GM18508 (cell line): Measurements from ENCODE around the gene IL1F10.

Experiments
- ATAC-seq: cut with Tn5 transposase; IDR thresholded peaks from one replicate; pipeline ENCODE4 v1.9.1; 2021; ENCODE audit warnings: moderate number of reproducible peaks; ENCODE audit not compliant: insufficient read depth, unreplicated experiment

The IL1F10 gene, protein sequence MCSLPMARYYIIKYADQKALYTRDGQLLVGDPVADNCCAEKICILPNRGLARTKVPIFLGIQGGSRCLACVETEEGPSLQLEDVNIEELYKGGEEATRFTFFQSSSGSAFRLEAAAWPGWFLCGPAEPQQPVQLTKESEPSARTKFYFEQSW

GRCh38 chr2:113067681-113068080 is at the start of gene IL1F10:
IL1F10 (plus strand) TSS chr2:113067970; CDS start chr2:113072739, 4,769 bp downstream.
- no peak for ATAC-seq

- no peak for ATAC-seq
Measured at GRCh38 chr2:113018509-113018908, 49.3 kb upstream of the IL1F10 start.

- ATAC-seq, result no peak
Measured at GRCh38 chr2:113021312-113021711, 46.5 kb upstream of the IL1F10 start.

GRCh38 chr2:113024764-113025163 is 43.0 kb upstream of the IL1F10 start:
- ATAC-seq, result no peak

DNA sequence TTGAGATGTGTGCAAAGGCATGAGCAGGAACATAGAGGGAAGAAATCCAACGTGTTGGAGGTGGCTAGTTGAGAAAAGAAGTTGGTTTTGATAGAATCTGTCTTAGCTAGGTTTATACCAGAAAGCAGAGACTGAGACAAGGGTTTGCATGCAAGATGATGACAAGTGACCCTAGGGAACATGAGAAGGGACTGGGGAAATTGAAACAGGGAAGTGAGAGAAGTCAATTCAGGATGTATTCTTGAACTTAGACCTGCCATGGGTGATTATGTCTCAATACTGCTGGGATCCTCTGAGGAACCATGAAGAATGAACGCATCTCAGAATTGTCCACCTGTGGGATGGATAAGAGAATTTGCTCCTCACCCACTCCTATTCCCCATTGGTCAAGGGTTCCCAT is 42.0 kb upstream of the IL1F10 start:
- ATAC-seq, result no peak

GRCh38 chr2:113027691-113028090 is 40.1 kb upstream of the IL1F10 start:
- ATAC-seq, result no peak

DNA sequence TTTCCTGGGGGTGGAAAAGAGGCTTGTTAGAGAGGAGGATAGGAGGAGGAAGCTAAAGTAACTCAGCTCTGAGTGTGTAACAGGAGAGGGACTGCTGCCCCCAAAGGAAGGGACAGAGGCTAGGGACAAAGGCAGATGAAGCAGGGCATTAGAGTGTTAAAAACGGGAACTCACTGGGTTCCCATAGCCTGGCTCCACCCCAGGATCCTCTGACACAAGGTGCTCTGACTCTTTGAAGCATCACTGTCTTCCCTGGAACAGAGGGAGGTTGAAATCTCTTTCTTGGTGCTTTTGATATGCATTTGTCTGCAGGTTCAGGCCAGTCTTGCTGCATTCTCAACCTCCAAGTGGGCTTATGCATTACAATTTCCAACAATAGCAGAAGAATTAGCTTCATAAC is 39.7 kb upstream of the IL1F10 start:
- ATAC-seq, result no peak

DNA sequence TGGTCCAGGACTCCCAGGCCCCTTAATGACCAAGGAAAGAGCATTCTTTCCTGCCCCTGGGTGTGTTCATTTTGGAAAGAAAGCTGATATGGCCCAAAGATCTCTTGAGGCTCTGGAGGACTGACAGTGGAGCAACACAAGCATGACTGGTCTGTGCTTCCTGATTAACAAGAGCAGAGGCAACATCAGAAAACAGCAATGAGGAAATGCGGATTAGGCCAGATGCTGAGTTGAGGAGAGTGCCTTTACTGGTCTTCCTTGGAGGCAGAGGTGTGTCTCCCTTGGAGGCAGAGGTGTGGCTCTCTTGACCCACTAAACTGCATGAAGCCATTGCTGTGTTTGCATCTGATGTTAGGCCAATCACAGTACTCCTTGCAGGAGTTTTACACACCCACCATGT is 35.0 kb upstream of the IL1F10 start:
- no peak for ATAC-seq

- ATAC-seq, result no peak
Measured at GRCh38 chr2:113034016-113034415, 33.8 kb upstream of the IL1F10 start.

DNA sequence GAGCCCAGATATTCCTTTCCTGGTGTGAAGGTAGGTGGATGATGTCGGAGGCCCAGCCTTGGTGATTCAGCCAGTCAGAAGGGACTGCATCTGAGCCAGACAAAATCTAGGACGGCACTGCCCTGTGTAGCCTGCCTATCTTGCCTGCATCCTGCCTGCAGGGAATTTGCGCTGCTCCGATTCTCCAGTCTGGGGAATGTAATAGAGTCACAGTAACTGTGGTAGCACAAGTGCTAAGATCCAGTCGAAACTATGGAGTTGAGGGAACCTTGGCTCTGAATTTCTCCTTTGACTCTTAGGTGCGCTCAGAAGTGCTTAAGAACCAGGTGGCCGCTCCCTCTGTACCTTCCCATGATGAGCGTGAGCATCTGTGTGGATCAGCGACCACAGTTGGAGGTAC is 31.0 kb upstream of the IL1F10 start:
- ATAC-seq, result no peak

DNA sequence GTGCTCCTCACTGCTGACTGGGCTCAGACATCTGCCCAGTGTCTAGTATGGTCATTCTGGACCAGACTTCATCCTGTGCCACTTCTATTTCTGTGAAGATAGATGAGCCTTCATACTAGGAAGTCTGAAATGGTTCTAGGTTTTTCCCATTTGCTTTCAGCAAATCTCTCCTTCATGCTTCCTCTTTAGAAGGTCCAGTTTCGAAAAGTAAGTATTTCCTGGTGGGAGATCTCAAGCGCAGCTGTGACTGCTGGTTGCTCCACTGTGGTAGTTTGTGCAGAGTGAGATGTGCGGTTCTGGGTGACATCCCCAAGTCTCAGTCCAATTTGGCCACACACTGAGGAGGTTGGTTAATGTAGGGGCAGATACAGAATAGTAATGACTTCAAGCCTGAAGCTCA is 29.5 kb upstream of the IL1F10 start:
- ATAC-seq, result no peak

GRCh38 chr2:113039158-113039557 is 28.6 kb upstream of the IL1F10 start:
- no peak for ATAC-seq

- no peak for ATAC-seq
Measured at GRCh38 chr2:113039719-113040118, 28.1 kb upstream of the IL1F10 start.

DNA sequence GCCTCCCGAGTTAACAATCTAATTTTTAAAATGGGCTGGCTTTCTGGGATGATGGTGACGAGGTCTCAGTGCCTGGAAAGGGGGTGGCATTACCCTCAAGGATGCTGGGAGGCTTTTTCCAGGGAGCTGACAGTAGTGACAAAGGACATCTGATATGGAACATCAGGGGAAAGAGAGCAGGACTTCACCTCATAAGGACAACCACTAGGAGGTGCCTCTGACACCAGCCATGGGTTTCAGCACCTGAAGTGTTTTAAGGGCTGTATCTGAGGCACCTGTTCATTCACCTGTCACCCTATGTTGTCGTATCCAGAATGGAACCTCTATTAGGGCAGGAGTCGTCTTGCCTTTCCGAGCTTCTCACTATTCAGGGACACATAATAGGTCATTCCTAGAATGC is 25.9 kb upstream of the IL1F10 start:
- ATAC-seq, result no peak

DNA sequence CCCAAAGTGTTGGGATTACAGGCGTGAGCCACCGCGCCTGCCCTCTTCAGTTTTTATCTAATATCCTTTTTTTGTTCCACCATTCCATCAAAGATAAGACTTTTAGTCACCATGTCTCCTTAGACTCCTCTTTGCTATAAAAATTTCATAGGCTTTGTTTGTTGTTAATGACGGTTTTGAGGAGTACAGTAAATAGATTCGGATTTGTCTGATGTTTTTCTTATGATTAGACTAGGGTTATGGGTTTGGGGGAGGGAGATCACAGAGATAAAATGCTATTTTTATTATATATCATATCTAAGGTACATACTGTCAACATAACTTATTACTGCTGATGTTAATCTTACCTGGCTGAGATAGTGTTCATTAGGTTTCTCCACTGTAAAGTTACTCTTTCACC is 21.3 kb upstream of the IL1F10 start:
- no peak for ATAC-seq

DNA sequence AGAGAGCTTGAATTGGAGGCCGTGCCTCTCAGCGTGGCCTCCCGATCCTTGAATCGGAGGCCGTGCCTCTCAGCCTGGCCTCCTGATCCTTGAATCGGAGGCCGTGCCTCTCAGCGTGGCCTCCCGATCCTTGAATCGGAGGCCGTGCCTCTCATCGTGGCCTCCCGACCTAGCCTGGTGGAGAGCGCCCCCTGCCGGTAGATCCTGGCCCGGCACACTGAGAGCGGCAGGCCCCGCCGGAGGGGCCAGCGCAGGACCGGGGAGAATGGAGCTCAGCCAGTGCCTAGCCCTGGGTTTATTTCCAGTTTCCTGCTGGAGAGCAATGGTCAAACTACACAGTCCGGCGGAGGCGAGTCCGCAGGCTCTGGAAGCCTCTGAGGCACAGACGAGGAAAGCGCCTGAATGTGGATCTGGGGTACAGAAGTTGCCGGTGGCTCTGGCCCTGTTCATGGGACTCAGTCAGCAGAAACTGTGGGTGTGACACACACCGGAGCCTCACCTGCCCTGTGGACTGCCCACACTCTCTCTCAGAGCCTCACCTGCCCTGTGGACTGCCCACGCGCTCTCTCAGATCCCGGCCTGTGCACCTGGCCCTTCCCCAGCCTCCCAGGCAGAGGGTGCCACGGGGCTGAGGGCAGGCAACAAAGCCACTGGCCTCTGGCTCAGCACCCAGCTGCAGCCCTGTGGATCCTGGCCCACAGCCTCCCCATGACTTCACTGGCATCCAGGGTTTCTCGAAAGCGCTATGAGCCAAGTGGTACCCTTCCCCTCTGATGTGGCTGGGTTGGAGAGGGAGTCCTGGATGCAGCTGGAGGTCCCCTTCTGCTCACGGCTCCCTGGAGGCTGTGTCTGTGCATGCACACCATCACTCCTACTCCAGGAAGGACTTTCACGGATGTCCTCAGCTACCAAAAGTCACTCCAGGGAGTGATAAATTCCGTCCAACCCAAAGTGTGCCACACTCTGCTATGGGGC is 16.6 kb upstream of the IL1F10 start:
- ATAC-seq, result no peak

- no peak for ATAC-seq
Measured at GRCh38 chr2:113052396-113052917, 15.3 kb upstream of the IL1F10 start, which contains the start of gene IL36B. IL36B (minus strand) TSS chr2:113052867.

DNA sequence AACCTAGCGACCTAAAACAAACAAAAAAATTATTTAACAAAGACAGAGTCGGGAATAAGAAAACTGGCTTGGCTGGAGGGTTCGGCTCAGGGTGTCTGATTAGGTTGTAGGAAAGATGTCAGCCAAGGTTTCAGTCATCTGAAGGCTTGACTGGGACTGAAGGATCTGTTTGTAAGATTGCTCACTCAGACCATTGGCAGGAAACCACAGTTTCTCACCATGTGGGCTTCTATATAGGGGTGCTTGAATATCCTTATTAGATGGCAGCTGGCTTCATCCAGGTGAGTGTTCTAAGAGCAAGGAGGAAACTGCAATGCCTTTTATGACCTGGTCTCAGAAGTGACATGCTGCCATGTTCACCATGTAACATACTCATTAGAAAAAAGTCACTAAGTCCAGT is 14.1 kb upstream of the IL1F10 start:
- ATAC-seq, result no peak

DNA sequence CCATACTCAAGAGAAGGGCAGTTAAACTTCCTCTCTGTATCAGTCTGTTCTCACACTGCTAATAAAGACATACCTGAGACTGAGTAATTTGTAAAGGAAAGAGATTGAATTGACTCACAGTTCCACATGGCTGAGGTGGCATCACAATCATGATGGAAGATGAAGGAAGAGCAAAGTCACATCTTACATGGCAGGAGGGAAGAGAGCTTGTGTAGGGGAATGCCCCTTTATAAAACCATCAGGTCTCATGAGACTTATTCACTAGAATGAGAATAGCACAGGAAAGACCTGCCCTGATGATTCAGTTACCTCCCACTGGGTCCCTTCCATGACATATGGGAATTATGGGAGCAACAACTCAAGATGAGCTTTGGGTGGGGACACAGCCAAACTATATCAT is 13.7 kb upstream of the IL1F10 start:
- ATAC-seq, result no peak

GRCh38 chr2:113056521-113056920 is 11.2 kb upstream of the IL1F10 start:
- ATAC-seq, result no peak

- no peak for ATAC-seq
Measured at GRCh38 chr2:113057117-113057516, 10.7 kb upstream of the IL1F10 start.
